Measurements from ENCODE around the gene CFAP57. TPM values are rescaled to one million over a fixed set of nuclear protein-coding genes. Genes with fewer than 3 reads are reported as not detected.
A peak's percentile ranks its signal among the peaks of the same experiment; 100 is the strongest.

Gene CFAP57
- total RNA-seq, 1 experiment from 2014 or later, result 1.1 TPM

GRCh38 chr1:43246466-43247213 lies 74.5 kb downstream of the CFAP57 start:
- in situ Hi-C loops (cut with HindIII; ENCODE audit: low sequenced_read_pairs), result no loop called here

GRCh38 chr1:43247256-43247921 lies 75.3 kb downstream of the CFAP57 start:
- in situ Hi-C loops (cut with HindIII; ENCODE audit: low sequenced_read_pairs), result no loop called here
- no peak for DNase-seq (ENCODE audit: low spot score)

More at GRCh38 chr1:43246466-43247213, 74.5 kb downstream of the CFAP57 start:
- DNase-seq (ENCODE audit: low spot score), result no peak

- in situ Hi-C loops (cut with HindIII; ENCODE audit: low sequenced_read_pairs), result no loop called here
- DNase-seq (ENCODE audit: low spot score), result no peak
Measured at GRCh38 chr1:43250351-43250761, 78.2 kb downstream of the CFAP57 start.

GRCh38 chr1:43251024-43251423 lies 78.9 kb downstream of the CFAP57 start:
- in situ Hi-C loops (cut with HindIII; ENCODE audit: low sequenced_read_pairs), result no loop called here
- DNase-seq (ENCODE audit: low spot score), result no peak

GRCh38 chr1:43252225-43252624 lies 80.1 kb downstream of the CFAP57 start:
- no peak for DNase-seq (ENCODE audit: low spot score)
- in situ Hi-C loops (cut with HindIII; ENCODE audit: low sequenced_read_pairs), result no loop called here

GRCh38 chr1:43253173-43253572 lies 81.0 kb downstream of the CFAP57 start:
- in situ Hi-C loops (cut with HindIII; ENCODE audit: low sequenced_read_pairs), result no loop called here
- no peak for DNase-seq (ENCODE audit: low spot score)

- DNase-seq (ENCODE audit: low spot score), result no peak
- in situ Hi-C loops (cut with HindIII; ENCODE audit: low sequenced_read_pairs), result no loop called here
Measured at GRCh38 chr1:43253876-43254275, 81.7 kb downstream of the CFAP57 start.

GRCh38 chr1:43255438-43256210 lies 83.5 kb downstream of the CFAP57 start:
- DNase-seq (ENCODE audit: low spot score), result peak; percentile 83
- in situ Hi-C loops (cut with HindIII; ENCODE audit: low sequenced_read_pairs), result no loop called here

- in situ Hi-C loops (cut with HindIII; ENCODE audit: low sequenced_read_pairs), result no loop called here
- DNase-seq (ENCODE audit: low spot score), result no peak
Measured at GRCh38 chr1:43256675-43257570, 84.8 kb downstream of the CFAP57 start.

GRCh38 chr1:43258370-43258769 lies 86.2 kb downstream of the CFAP57 start:
- in situ Hi-C loops (cut with HindIII; ENCODE audit: low sequenced_read_pairs), result no loop called here
- DNase-seq (ENCODE audit: low spot score), result no peak

GRCh38 chr1:43265431-43265830 lies 93.3 kb downstream of the CFAP57 start:
- no peak for DNase-seq (ENCODE audit: low spot score)
- in situ Hi-C loops (cut with HindIII; ENCODE audit: low sequenced_read_pairs), result no loop called here

GRCh38 chr1:43266881-43267280 lies 94.8 kb downstream of the CFAP57 start:
- in situ Hi-C loops (cut with HindIII; ENCODE audit: low sequenced_read_pairs), result no loop called here
- DNase-seq (ENCODE audit: low spot score), result no peak

- in situ Hi-C loops (cut with HindIII; ENCODE audit: low sequenced_read_pairs), result no loop called here
Measured at GRCh38 chr1:43267291-43267805, 95.2 kb downstream of the CFAP57 start.

GRCh38 chr1:43267818-43268425 lies 95.8 kb downstream of the CFAP57 start:
- no peak for DNase-seq (ENCODE audit: low spot score)
- in situ Hi-C loops (cut with HindIII; ENCODE audit: low sequenced_read_pairs), result no loop called here

More at GRCh38 chr1:43267291-43267805, 95.2 kb downstream of the CFAP57 start:
- peak; percentile 52 for DNase-seq (ENCODE audit: low spot score)

- no peak for DNase-seq (ENCODE audit: low spot score)
- in situ Hi-C loops (cut with HindIII; ENCODE audit: low sequenced_read_pairs), result no loop called here
Measured at GRCh38 chr1:43269627-43270375, 97.7 kb downstream of the CFAP57 start, which contains the start of gene TMEM125. TSS of gene TMEM125 (plus strand) at chr1:43269983. CDS start at chr1:43272723, 2,740 bp downstream.

- no peak for DNase-seq (ENCODE audit: low spot score)
- in situ Hi-C loops (cut with HindIII; ENCODE audit: low sequenced_read_pairs), result no loop called here
Measured at GRCh38 chr1:43270421-43271095, 98.4 kb downstream of the CFAP57 start.

Measured in G401 (cell line).